ENCODE measurements around the gene SBNO2. TPM values are rescaled to one million over a fixed set of nuclear protein-coding genes. Genes with fewer than 3 reads are reported as not detected.

The SBNO2 gene
- total and polyA plus RNA-seq, 2 donors (not counting 3 experiments of a cell fraction or from before 2014, with no cell fraction given): 31.4 to 65.7 TPM

DNA sequence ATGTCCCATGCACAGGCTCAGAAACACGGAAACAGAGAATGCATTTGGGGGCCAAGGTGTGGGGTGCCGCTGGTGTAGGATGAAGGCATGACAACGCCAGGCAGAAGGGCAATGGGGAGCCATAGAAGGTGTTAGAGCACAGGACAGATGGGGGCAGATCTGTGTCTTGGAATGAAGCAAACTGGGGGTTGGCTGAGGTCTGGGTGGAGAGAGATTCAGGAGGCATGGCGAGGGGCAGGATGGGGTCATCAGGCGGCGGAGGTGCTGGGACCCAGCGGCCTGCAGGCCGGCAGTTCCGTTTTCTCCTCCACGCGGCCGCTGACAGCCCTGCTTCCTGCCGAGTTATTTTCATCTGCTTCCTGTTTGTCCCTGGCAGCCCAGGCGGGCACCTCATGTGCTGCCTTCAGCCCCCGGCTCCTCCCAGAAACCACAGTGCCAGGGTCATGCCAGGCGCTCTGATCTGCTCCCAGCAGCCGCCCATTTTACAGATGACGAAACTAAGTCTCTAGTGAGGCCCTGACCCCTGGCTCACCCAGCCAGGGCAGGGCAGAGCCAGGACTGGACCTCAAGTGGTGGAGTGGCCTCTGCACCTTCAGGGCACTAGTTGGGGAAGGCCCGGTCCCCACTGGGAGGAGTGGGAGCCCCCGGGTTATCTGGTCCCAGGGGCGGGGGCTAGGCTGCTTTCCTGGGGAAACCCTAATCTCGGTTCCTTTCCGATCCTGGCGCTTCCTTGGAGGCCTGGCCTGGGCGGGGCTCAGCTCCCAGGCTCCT, 104.9 kb downstream of the SBNO2 start:
- Histone ChIP-seq H3K9me3 (replicated peaks; ENCODE audit: control insufficient read depth, insufficient read depth, low read length) (no peaks in the 10 kb centered on the region), H3K4me3 (replicated peaks in 1 of 3; ENCODE audit: insufficient read depth in 1 of 3, low read depth in 1 of 3, low read length in 3 of 3) (no peak overlapping the region), H3K79me2 (ENCODE audit: control insufficient read depth, insufficient read depth, low read length) (no peaks in the 10 kb centered on the region), H3K4me1 (ENCODE audit: control insufficient read depth, extremely low read depth, insufficient read depth, low read length) (peaks cover 35% of the 10 kb centered on the region), H2AFZ (ENCODE audit: low read depth, low read length) (no peak overlapping the region), H3K4me2 (ENCODE audit: insufficient read depth, low read length) (no peak overlapping the region), H3K9ac (replicated peaks; ENCODE audit: extremely low read depth, insufficient read depth, low read length) (no peak overlapping the region), H3K9me1 (replicated peaks; ENCODE audit: control insufficient read depth, extremely low read depth, insufficient read depth, low read length) (no peaks in the 10 kb centered on the region), H4K20me1 (replicated peaks; ENCODE audit: control insufficient read depth, extremely low read depth, insufficient read depth, low read length) (no peaks in the 10 kb centered on the region), H3K36me3 (ENCODE audit: control insufficient read depth in 2 of 2, extremely low read depth in 1 of 2, insufficient read depth in 2 of 2, low read length in 2 of 2) (no peaks in the 10 kb centered on the region), H3K27me3 (ENCODE audit: control insufficient read depth in 2 of 2, insufficient read depth in 2 of 2, low read length in 2 of 2) (no peaks in the 10 kb centered on the region), H3K27ac (ENCODE audit: insufficient read depth, low read depth, low read length) (no peak overlapping the region)
- intact Hi-C loops (cut with micrococcal nuclease): no loop called here
- BruUV-seq (replicated peaks): no TSS peak
- DNase-seq (ENCODE audit: low read depth, low spot score) (peak; percentile 29), FAIRE-seq (peak; percentile 82)
- POLR2A ChIA-PET: no interaction called here
- TF ChIP-seq, protein P1, sequence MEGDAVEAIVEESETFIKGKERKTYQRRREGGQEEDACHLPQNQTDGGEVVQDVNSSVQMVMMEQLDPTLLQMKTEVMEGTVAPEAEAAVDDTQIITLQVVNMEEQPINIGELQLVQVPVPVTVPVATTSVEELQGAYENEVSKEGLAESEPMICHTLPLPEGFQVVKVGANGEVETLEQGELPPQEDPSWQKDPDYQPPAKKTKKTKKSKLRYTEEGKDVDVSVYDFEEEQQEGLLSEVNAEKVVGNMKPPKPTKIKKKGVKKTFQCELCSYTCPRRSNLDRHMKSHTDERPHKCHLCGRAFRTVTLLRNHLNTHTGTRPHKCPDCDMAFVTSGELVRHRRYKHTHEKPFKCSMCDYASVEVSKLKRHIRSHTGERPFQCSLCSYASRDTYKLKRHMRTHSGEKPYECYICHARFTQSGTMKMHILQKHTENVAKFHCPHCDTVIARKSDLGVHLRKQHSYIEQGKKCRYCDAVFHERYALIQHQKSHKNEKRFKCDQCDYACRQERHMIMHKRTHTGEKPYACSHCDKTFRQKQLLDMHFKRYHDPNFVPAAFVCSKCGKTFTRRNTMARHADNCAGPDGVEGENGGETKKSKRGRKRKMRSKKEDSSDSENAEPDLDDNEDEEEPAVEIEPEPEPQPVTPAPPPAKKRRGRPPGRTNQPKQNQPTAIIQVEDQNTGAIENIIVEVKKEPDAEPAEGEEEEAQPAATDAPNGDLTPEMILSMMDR (IDR thresholded peaks at IDR 0.05; ENCODE audit: extremely low read depth in 1 of 2, insufficient read depth in 1 of 2, low read depth in 1 of 2, low read length in 2 of 2): no peak
- TF ChIP-seq GATA2 (IDR thresholded peaks at IDR 0.05; ENCODE audit: insufficient read depth, insufficient read length, low read depth, low read length) (no peak), FOS (IDR thresholded peaks at IDR 0.05; ENCODE audit: borderline replicate concordance, insufficient read depth, low read length) (no peak), POLR2A (IDR thresholded peaks at IDR 0.05; ENCODE audit: low read depth, low read length) (no peak), POLR2AphosphoS5 (IDR thresholded peaks at IDR 0.05; ENCODE audit: insufficient read depth, low read depth, low read length) (no peak), EZH2 (IDR thresholded peaks at IDR 0.05; ENCODE audit: borderline replicate concordance, low read depth, low read length, severe bottlenecking) (no peak)
- TF ChIP-seq, protein P2, sequence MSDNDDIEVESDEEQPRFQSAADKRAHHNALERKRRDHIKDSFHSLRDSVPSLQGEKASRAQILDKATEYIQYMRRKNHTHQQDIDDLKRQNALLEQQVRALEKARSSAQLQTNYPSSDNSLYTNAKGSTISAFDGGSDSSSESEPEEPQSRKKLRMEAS (IDR thresholded peaks at IDR 0.05; ENCODE audit: insufficient read depth, insufficient read length): no peak
- CTCF ChIA-PET: no interaction called here
- dilution Hi-C loops (cut with MboI; ENCODE audit: extremely low pct_ligation_motif_present, low sequenced_read_pairs): no loop called here

Measured in endothelial cell of umbilical vein (primary cell).